NCI-H510A treated with DMSO at 0.1 percent for 48 hours (cell line): ENCODE results near the gene ACAP3.

Source experiments
- DNase-seq: peaks from one replicate; lab custom pipeline; 2025; lab: John Stamatoyannopoulos, UW

ACAP3 gene

GRCh38 chr1:1307923-1308755 is at the start of gene ACAP3, which contains the start of gene PUSL1:
TSS of gene ACAP3 (minus strand) at chr1:1307930. CDS start at chr1:1307815, 115 bp downstream.
TSS of gene PUSL1 (plus strand) at chr1:1308597. CDS start at chr1:1308644, 47 bp downstream.
- DNase-seq, result peak; percentile 99

GRCh38 chr1:1356796-1357401 is 49.2 kb upstream of the ACAP3 start:
- DNase-seq, result no peak

- no peak for DNase-seq
These were observed 48.6 kb upstream of the ACAP3 start for GRCh38 chr1:1356166-1356795.

- DNase-seq, result no peak
These were observed 47.7 kb upstream of the ACAP3 start for GRCh38 chr1:1355416-1355815.

- no peak for DNase-seq
These were observed 46.8 kb upstream of the ACAP3 start for GRCh38 chr1:1354271-1355247.

- peak; percentile 46 for DNase-seq
These were observed 45.8 kb upstream of the ACAP3 start for GRCh38 chr1:1353389-1354151.

GRCh38 chr1:1352786-1353388 is 45.2 kb upstream of the ACAP3 start:
- DNase-seq, result no peak

GRCh38 chr1:1351511-1352427 is 44.0 kb upstream of the ACAP3 start:
- DNase-seq, result no peak

GRCh38 chr1:1349256-1350012 is 41.7 kb upstream of the ACAP3 start, which contains the start of gene DVL1:
TSS of gene DVL1 (minus strand) at chr1:1349418. CDS start at chr1:1349065, 353 bp downstream.
- peak; percentile 86 for DNase-seq

- DNase-seq, result no peak
These were observed 40.9 kb upstream of the ACAP3 start for GRCh38 chr1:1348420-1349255.

GRCh38 chr1:1347663-1348419 is 40.1 kb upstream of the ACAP3 start:
- peak; percentile 88 for DNase-seq

GRCh38 chr1:1347026-1347595 is 39.4 kb upstream of the ACAP3 start:
- no peak for DNase-seq

- DNase-seq, result no peak
These were observed 38.8 kb upstream of the ACAP3 start for GRCh38 chr1:1346501-1346890.

- DNase-seq, result no peak
These were observed 38.2 kb upstream of the ACAP3 start for GRCh38 chr1:1345860-1346500.

GRCh38 chr1:1345384-1345783 is 37.7 kb upstream of the ACAP3 start:
- no peak for DNase-seq
